Measurements from ENCODE around the gene ZDHHC1. TPM values are rescaled to one million over a fixed set of nuclear protein-coding genes. Genes with fewer than 3 reads are reported as not detected.

Gene ZDHHC1
- total RNA-seq, 2 donors from 2014 or later = 8.4 to 10.6 TPM

DNA sequence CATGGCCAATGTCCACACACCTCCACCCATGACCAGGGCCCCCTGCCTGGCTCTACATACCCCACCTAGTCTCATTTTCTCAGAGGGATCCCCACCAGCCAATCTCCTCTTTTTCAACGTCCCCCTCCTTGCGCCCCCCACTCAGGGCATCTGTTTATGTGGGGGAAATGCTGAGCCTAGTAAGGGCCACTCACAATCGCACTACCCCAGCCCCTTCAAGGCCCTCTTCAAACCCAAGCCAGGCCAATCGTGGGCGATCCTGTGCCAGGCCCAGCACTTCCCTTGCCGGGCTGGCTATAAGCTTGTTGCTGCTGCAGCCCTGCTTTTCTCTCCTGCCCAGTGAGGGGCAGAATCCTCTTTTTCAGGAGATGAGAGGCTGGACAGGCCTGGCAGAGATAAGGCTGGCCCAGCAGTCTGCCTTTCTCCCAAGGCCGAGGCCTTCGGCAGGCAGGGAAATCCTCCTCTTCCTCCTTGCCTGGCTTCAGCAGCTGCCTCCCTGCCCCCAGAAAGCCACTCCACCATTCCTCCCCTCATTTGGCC lies 30.8 kb upstream of the ZDHHC1 start:
- H3K27ac Mint-ChIP-seq = no peak overlapping the region
- H3K4me3 Mint-ChIP-seq = no peak overlapping the region
- Histone ChIP-seq H3K27ac (ENCODE audit: low read depth, low read length) (no peak overlapping the region), H3K4me3 (ENCODE audit: low read length) (no peak overlapping the region), H3K27me3 (ENCODE audit: control insufficient read depth, insufficient read depth, low read length, poor library complexity, severe bottlenecking) (no peaks in the 10 kb centered on the region), H3K36me3 (ENCODE audit: control insufficient read depth, insufficient read depth, low read length) (peaks cover 31% of the 10 kb centered on the region), H3K9me3 (ENCODE audit: control insufficient read depth, low read length) (no peaks in the 10 kb centered on the region), H3K9ac (ENCODE audit: extremely low read depth, low read length, poor library complexity, severe bottlenecking) (no peak overlapping the region), H3K4me1 (ENCODE audit: control insufficient read depth, insufficient read depth, low read length) (no peaks in the 10 kb centered on the region)
- peaks cover 3% of the 10 kb centered on the region for H3K4me1 Mint-ChIP-seq
- WGBS, 2 experiments (ENCODE audit: insufficient coverage in 1 of 2, insufficient read length in 1 of 2) = 98 to 99% methylated on average over 7 to 8 of the region's 8 CpGs
- DNase-seq = no peak
- H3K27me3 Mint-ChIP-seq (ENCODE audit: insufficient read depth) = no peaks in the 10 kb centered on the region
- H3K36me3 Mint-ChIP-seq (ENCODE audit: low read depth) = peaks cover 28% of the 10 kb centered on the region
- TF ChIP-seq CTCF (conservative IDR thresholded peaks at IDR 0.05) = no peak
- no peaks in the 10 kb centered on the region for H3K9me3 Mint-ChIP-seq

GRCh38 chr16:67445913-67446907 lies 29.9 kb upstream of the ZDHHC1 start:
- Histone ChIP-seq H3K9me3 (ENCODE audit: control insufficient read depth, low read length) (no peaks in the 10 kb centered on the region), H3K36me3 (ENCODE audit: control insufficient read depth, insufficient read depth, low read length) (peaks cover 24% of the 10 kb centered on the region), H3K4me3 (ENCODE audit: low read length) (no peak overlapping the region), H3K9ac (ENCODE audit: extremely low read depth, low read length, poor library complexity, severe bottlenecking) (no peak overlapping the region), H3K4me1 (ENCODE audit: control insufficient read depth, insufficient read depth, low read length) (no peaks in the 10 kb centered on the region), H3K27me3 (ENCODE audit: control insufficient read depth, insufficient read depth, low read length, poor library complexity, severe bottlenecking) (no peaks in the 10 kb centered on the region), H3K27ac (ENCODE audit: low read depth, low read length) (no peak overlapping the region)
- WGBS, 2 experiments (ENCODE audit: insufficient coverage in 1 of 2, insufficient read length in 1 of 2) = 91 to 95% methylated on average over 4 to 12 of the region's 12 CpGs
- Mint-ChIP-seq H3K4me1 (peaks cover 3% of the 10 kb centered on the region), H3K27me3 (ENCODE audit: insufficient read depth) (no peaks in the 10 kb centered on the region), H3K9me3 (no peaks in the 10 kb centered on the region), H3K27ac (no peak overlapping the region), H3K4me3 (no peak overlapping the region), H3K36me3 (ENCODE audit: low read depth) (peaks cover 28% of the 10 kb centered on the region)
- DNase-seq = no peak
- TF ChIP-seq CTCF (conservative IDR thresholded peaks at IDR 0.05) = no peak

DNA sequence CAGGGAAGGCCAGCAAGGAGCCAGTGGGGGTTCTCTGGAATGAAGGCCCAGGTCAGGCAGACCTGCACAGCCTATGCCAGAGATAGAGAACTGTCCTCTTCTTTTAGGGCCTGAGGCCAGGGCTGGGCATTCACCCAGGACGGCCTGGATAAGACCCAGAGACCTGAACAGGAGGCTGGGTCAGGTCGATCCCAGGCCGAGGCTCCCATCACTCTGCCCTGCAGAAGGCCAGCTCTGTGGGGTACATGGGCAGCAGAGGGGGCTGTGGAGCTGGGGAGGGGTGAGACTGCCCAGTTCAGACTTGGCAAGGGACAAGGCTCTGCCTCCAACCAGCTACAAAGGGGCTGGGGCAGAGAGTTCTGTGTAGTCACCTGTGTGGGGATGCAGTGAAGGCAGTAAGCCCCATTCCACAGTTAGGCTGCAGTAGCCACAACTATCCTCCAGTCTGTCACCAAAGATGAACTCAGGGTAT lies 29.2 kb upstream of the ZDHHC1 start:
- no peak overlapping the region for H3K9ac ChIP-seq (ENCODE audit: extremely low read depth, low read length, poor library complexity, severe bottlenecking)
- no peak overlapping the region for H3K27ac Mint-ChIP-seq

More for the DNA sequence above, 29.2 kb upstream of the ZDHHC1 start:
- H3K27me3 ChIP-seq (ENCODE audit: control insufficient read depth, insufficient read depth, low read length, poor library complexity, severe bottlenecking) = no peaks in the 10 kb centered on the region
- Mint-ChIP-seq H3K4me3 (no peak overlapping the region), H3K36me3 (ENCODE audit: low read depth) (peaks cover 23% of the 10 kb centered on the region), H3K9me3 (no peaks in the 10 kb centered on the region), H3K27me3 (ENCODE audit: insufficient read depth) (no peaks in the 10 kb centered on the region), H3K4me1 (peaks cover 3% of the 10 kb centered on the region)
- DNase-seq = no peak
- H3K27ac ChIP-seq (ENCODE audit: low read depth, low read length) = no peak overlapping the region
- no peak overlapping the region for H3K4me3 ChIP-seq (ENCODE audit: low read length)
- no peaks in the 10 kb centered on the region for H3K4me1 ChIP-seq (ENCODE audit: control insufficient read depth, insufficient read depth, low read length)
- no peaks in the 10 kb centered on the region for H3K9me3 ChIP-seq (ENCODE audit: control insufficient read depth, low read length)
- 86% methylated on average over 3 of the region's 3 CpGs; no CpG with 5 or more reads in 1 of the 2 experiments for WGBS, 2 experiments (ENCODE audit: insufficient coverage in 1 of 2, insufficient read length in 1 of 2)
- peaks cover 24% of the 10 kb centered on the region for H3K36me3 ChIP-seq (ENCODE audit: control insufficient read depth, insufficient read depth, low read length)
- no peak for TF ChIP-seq CTCF (conservative IDR thresholded peaks at IDR 0.05)

Measured in endodermal cell (in vitro differentiated cells).